Spinal cord (tissue), 10 donors: ENCODE results near the gene SMIM10. TPM values are rescaled to one million over a fixed set of nuclear protein-coding genes. Genes with fewer than 3 reads are reported as not detected.
"Not testable (repeated sequence)": the region's sequence is repeated elsewhere in the genome, so short reads cannot be mapped to it uniquely, and the experiment has no call there.

ENCODE experiments used
- DNase-seq, 6 donors: peaks; one replicate each; pipeline versions ENCODE4 v3.0.0 to v3.0.0-alpha.2; 2013 to 2015; ENCODE audit warnings: low spot score in 6 of 6, low read depth in 4 of 6
- H3K27ac ChIP-seq: one replicate; pipeline ENCODE4 v1.5.1; 2013; ENCODE audit warnings: low read depth, low read length, control low read depth
- H3K27me3 ChIP-seq: one replicate; pipeline ENCODE4 v1.6.1; 2013; ENCODE audit warnings: low read length; ENCODE audit not compliant: control insufficient read depth, insufficient read depth
- H3K36me3 ChIP-seq: one replicate; pipeline ENCODE4 v1.6.1; 2013; ENCODE audit warnings: low read length; ENCODE audit not compliant: control insufficient read depth, insufficient read depth
- H3K4me1 ChIP-seq: one replicate; pipeline ENCODE4 v1.6.1; 2013; ENCODE audit warnings: low read length; ENCODE audit not compliant: control insufficient read depth, insufficient read depth
- H3K4me3 ChIP-seq: one replicate; pipeline ENCODE4 v1.5.1; 2013; ENCODE audit warnings: low read depth, low read length, control low read depth
- H3K9me3 ChIP-seq: one replicate; pipeline ENCODE4 v1.6.1; 2013; ENCODE audit warnings: low read length; ENCODE audit not compliant: control insufficient read depth, insufficient read depth
- WGBS: methylation state at CpG from one replicate; pipeline ENCODE4 v1.1.5; 2013; ENCODE audit warnings: missing lambda C conversion rate; ENCODE audit not compliant: insufficient coverage; 5-methylcytosine and 5-hydroxymethylcytosine counted together
- long read RNA-seq, 4 donors: transcript quantifications; one replicate each; lab custom pipeline, GENCODE V29; 2026
- polyA plus RNA-seq, 2 donors: library from polyadenylated mRNA; unstranded; fragments of 120-200 nt; gene quantifications; one replicate each; pipeline ENCODE4 v1.2.1, GENCODE V29; 2013; ENCODE audit not compliant: insufficient read length in 2 of 2
- total RNA-seq, 2 donors: library from RNA; depleted of rRNA in 1 of 2; stranded (reverse); fragments of 120-200 nt in 1 of 2; fragments of >200 nt in 1 of 2; gene quantifications; one replicate each; pipeline versions ENCODE4 v1.2.3 to v1.2.4, GENCODE V29; 2013 to 2014
- donor health status: healthy.

Gene SMIM10
- total RNA-seq: 1 to 10 TPM; 4.2 to 5.5 TPM
- 1 to 10 TPM; 7.1 to 8.6 TPM for polyA plus RNA-seq
- long read RNA-seq, donor 1, partial matches to known transcripts: 0 of 3 reads
- long read RNA-seq, donor 1, other reads (novel, unspliced or antisense): 0 of 3 reads
- long read RNA-seq, donor 2, transcript SMIM10-201 (1 exons, 1,536 nt): major isoform, 8 of 8 reads
- long read RNA-seq, donor 2, partial matches to known transcripts: 0 of 8 reads
- long read RNA-seq, donor 2, other reads (novel, unspliced or antisense): 0 of 8 reads
- long read RNA-seq, donor 3, transcript SMIM10-201 (1 exons, 1,536 nt): major isoform, 5 of 5 reads
- long read RNA-seq, donor 3, partial matches to known transcripts: 0 of 5 reads
- long read RNA-seq, donor 3, other reads (novel, unspliced or antisense): 0 of 5 reads
- long read RNA-seq, donor 4, transcript SMIM10-201 (1 exons, 1,536 nt): major isoform, 11 of 11 reads
- long read RNA-seq, donor 4, partial matches to known transcripts: 0 of 11 reads
- long read RNA-seq, donor 4, other reads (novel, unspliced or antisense): 0 of 11 reads

- H3K36me3 ChIP-seq: no peaks in the 10 kb centered on the region
- peaks cover 3% of the 10 kb centered on the region for H3K4me1 ChIP-seq
- peaks cover 6% of the 10 kb centered on the region for H3K27me3 ChIP-seq
- no peak within 1 kb of the TSS for H3K27ac ChIP-seq
- no peaks in the 10 kb centered on the region for H3K9me3 ChIP-seq
- H3K4me3 ChIP-seq: peak within 1 kb of the TSS; percentile 41
- peak in 2 of 6 donors; percentile 27 to 63 for DNase-seq
- 23% methylated on average over 40 of the region's 45 CpGs for WGBS
Measured at GRCh38 chrX:134990801-134991481, at the start of gene SMIM10. TSS of gene SMIM10 (plus strand) at chrX:134990991. CDS start at chrX:134991096, 105 bp downstream.

GRCh38 chrX:134946364-134946763, 44.4 kb upstream of the SMIM10 start:
- not testable (repeated sequence) for H3K36me3 ChIP-seq, H3K4me1 ChIP-seq, H3K27me3 ChIP-seq, H3K4me3 ChIP-seq, H3K27ac ChIP-seq, DNase-seq, H3K9me3 ChIP-seq
- whole genome bisulfite sequencing: 46% methylated on average over 3 of the region's 6 CpGs

- no peak for DNase-seq
- no peaks in the 10 kb centered on the region for H3K36me3 ChIP-seq
- H3K9me3 ChIP-seq: no peaks in the 10 kb centered on the region
- no peak overlapping the region for H3K27ac ChIP-seq
- no peaks in the 10 kb centered on the region for H3K4me1 ChIP-seq
- no peaks in the 10 kb centered on the region for H3K27me3 ChIP-seq
- no peak overlapping the region for H3K4me3 ChIP-seq
- WGBS: 49% methylated on average over 2 of the region's 3 CpGs
Measured at GRCh38 chrX:134948333-134949241, 42.2 kb upstream of the SMIM10 start.

- no peaks in the 10 kb centered on the region for H3K27me3 ChIP-seq
- H3K9me3 ChIP-seq: no peaks in the 10 kb centered on the region
- H3K4me3 ChIP-seq: no peak overlapping the region
- no peak for DNase-seq
- no peaks in the 10 kb centered on the region for H3K36me3 ChIP-seq
- H3K27ac ChIP-seq: no peak overlapping the region
- WGBS: no CpG with 5 or more reads among the region's 3 CpGs
- no peaks in the 10 kb centered on the region for H3K4me1 ChIP-seq
Measured at GRCh38 chrX:134949271-134949670, 41.5 kb upstream of the SMIM10 start.

- no CpG with 5 or more reads among the region's 1 CpG for WGBS
Measured at GRCh38 chrX:134957836-134958235, 33.0 kb upstream of the SMIM10 start.

GRCh38 chrX:134960366-134960765, 30.4 kb upstream of the SMIM10 start:
- not testable (repeated sequence) for H3K27ac ChIP-seq, DNase-seq, H3K9me3 ChIP-seq, H3K27me3 ChIP-seq, H3K4me3 ChIP-seq, H3K36me3 ChIP-seq, H3K4me1 ChIP-seq
- no CpG with 5 or more reads among the region's 26 CpGs for WGBS

More at GRCh38 chrX:134957836-134958235, 33.0 kb upstream of the SMIM10 start:
- Histone ChIP-seq H3K27ac (no peak overlapping the region), H3K9me3 (no peaks in the 10 kb centered on the region), H3K4me1 (no peaks in the 10 kb centered on the region), H3K27me3 (no peaks in the 10 kb centered on the region), H3K4me3 (no peak overlapping the region), H3K36me3 (no peaks in the 10 kb centered on the region)
- no peak for DNase-seq

- no CpG with 5 or more reads among the region's 2 CpGs for WGBS
- no peak for DNase-seq
- no peaks in the 10 kb centered on the region for H3K36me3 ChIP-seq
- no peak overlapping the region for H3K27ac ChIP-seq
- H3K4me3 ChIP-seq: no peak overlapping the region
- H3K27me3 ChIP-seq: no peaks in the 10 kb centered on the region
- no peaks in the 10 kb centered on the region for H3K4me1 ChIP-seq
- no peaks in the 10 kb centered on the region for H3K9me3 ChIP-seq
Measured at GRCh38 chrX:134963041-134963440, 27.8 kb upstream of the SMIM10 start.

- no peak overlapping the region for H3K27ac ChIP-seq
- no peaks in the 10 kb centered on the region for H3K27me3 ChIP-seq
- H3K9me3 ChIP-seq: peaks cover 2% of the 10 kb centered on the region
- WGBS: no CpG with 5 or more reads among the region's 1 CpG
- H3K4me1 ChIP-seq: no peaks in the 10 kb centered on the region
- H3K4me3 ChIP-seq: no peak overlapping the region
- no peaks in the 10 kb centered on the region for H3K36me3 ChIP-seq
- no peak for DNase-seq
Measured at GRCh38 chrX:134969726-134970125, 21.1 kb upstream of the SMIM10 start.

- Histone ChIP-seq H3K4me3 (no peak overlapping the region), H3K27me3 (no peaks in the 10 kb centered on the region), H3K4me1 (no peaks in the 10 kb centered on the region), H3K36me3 (no peaks in the 10 kb centered on the region), H3K27ac (no peak overlapping the region), H3K9me3 (peaks cover 2% of the 10 kb centered on the region)
- DNase-seq: no peak
- 100% methylated on average over 1 of the region's 3 CpGs for WGBS
Measured at GRCh38 chrX:134971926-134972325, 18.9 kb upstream of the SMIM10 start.
